GM18508 (cell line): ENCODE data around the gene LRRC15.

Source experiments
- ATAC-seq: cut with Tn5 transposase; IDR thresholded peaks from one replicate; pipeline ENCODE4 v1.9.1; 2021; ENCODE audit warnings: moderate number of reproducible peaks; ENCODE audit not compliant: insufficient read depth, unreplicated experiment

Gene LRRC15

DNA sequence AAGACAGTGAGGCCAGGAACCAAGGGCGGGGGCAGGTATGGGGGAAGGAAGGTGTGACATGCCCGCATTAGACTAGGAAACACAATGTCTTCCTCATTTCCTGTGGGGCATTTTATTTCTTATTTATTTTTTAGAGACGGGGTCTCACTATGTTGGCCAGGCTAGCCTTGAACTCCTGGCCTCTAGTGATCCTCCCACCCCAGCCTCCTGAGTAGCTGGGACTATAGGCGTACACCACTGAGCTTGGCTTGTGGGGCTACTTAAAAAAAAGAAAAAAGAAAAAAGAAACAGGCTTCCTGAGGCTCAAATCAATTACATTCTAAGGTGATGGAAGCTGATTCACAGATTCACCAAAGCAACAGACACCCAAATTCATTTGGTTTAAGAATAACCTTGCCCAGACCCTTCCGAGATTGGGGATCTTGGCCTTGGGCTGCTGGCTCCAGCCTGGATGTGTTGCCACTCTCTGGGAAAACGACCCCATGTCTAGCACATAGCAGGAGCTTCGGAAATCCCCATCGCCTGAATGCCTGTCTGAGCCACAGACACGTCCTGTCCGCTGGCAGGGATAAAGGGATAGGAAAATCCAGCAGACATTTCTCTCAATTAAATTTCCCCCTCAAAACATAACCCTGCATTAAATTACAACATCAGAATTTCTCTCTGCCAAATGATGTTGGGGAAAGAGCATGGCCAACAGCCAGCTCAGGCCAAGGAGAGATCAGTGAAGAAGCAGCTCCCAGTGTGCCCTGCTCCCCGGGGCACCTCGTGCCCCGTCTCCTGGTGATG is 31.4 kb downstream of the LRRC15 start:
- ATAC-seq, result no peak

DNA sequence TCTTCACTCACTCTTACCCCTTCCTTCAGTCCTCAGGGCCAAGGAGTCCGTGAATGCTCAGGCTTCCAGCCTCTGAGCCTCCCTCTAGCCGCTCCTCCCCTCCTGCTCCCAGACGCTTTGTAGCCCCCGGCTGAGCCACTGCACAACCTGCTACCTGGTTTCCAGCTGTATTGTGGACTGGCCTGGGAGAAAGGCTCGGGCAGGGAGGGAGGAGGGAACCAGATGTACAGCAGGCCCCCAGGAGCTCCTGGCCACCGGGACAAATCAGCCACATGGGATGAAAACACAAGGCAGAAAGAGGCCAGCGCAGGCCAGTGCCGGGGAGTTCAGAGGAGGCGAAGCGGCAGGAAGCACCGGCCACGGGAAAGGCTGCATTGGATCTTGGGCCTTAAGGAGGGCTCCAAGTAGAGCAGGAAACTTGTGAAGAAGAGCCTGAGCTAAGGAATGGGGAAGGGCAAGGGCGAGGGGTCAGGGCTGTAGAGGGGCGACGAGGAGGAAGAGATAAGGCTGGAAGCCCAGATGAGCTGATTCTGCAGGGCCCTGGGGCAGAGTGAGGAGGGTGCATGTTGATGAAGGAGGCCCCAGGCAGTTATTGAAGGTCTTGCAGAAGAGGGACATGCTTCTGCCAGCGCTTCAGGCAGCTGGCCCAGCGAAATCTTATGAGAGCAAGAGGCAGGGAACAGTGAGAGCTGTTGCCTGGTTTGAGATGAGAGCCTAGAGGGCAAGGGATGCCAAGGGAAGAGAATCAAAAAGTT is 32.8 kb downstream of the LRRC15 start:
- ATAC-seq, result no peak

DNA sequence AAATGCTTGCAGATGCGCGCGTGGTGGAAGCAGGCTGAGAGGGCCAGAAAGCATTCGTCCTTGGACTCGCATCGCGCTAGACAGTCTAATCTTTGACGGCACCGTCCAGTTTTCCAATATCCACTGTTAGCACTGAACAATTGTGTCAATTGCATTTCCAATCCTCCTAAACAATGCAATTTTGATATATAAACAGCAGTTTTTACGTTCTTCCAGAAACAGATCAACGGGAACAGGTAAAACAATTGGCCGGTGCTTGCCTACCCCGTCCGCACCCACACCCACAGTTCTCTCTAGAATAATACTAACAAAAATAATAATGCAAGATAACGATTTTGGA is 35.6 kb downstream of the LRRC15 start:
- ATAC-seq, result no peak

DNA sequence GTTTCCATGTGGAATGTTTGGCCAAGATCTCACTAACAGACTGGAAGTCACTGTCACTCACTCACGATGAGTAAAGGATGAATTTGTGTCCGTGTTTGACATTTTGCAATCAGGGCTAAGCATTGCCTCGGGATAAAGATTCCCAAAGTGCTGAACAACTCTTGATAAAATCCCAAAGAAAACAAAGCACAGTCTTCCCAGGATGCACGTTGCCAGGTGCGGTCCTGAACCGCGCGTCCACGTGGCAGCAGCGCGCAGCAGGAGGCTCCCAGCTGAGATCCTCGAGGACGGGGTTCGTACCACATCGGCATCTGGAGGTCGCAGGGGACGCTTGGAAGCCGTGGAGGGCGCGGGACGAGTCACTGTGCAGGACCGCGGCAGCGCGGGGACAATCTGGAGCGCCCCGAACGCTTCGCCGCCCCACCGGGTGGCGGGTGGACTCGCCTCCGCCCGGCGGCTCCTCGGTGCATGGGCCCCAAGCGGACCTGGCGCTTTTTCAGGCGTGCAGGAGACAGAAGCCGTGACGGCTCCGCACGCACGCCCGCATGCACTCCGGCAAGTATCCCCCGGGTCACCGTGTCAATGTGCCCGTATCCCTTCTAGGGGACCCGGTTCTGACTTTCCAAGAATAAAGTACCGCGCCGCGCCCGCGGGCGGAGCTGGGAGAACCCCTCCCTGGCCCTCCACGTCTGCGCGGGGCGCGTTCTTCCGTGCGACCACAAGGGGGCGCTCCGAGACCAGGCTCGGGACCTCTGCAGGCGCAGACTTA is 36.1 kb downstream of the LRRC15 start:
- ATAC-seq, result no peak

GRCh38 chr3:194332858-194333211 is 36.7 kb downstream of the LRRC15 start:
- ATAC-seq, result no peak

DNA sequence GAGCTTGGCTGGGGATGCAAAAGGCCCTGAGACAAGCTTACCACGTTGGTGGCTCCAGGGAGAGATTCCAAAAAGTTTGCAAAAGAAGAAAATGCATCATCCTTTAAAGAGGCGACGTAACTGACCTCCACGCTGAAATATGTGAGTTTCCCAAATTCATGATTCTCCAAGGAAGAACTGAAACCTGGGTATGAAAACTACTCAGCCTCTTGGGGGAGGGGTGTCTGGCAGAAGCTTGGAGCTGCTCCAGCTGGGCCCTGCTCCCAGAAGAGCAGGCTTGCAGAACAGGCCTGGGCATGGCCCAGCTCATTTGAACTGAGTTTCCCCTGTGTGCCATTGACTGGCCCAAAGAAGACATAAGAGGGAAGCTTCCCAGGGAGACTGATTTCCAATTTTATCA is 39.0 kb downstream of the LRRC15 start:
- no peak for ATAC-seq

- ATAC-seq, result no peak
Observed at GRCh38 chr3:194330160-194330559, 39.4 kb downstream of the LRRC15 start.

DNA sequence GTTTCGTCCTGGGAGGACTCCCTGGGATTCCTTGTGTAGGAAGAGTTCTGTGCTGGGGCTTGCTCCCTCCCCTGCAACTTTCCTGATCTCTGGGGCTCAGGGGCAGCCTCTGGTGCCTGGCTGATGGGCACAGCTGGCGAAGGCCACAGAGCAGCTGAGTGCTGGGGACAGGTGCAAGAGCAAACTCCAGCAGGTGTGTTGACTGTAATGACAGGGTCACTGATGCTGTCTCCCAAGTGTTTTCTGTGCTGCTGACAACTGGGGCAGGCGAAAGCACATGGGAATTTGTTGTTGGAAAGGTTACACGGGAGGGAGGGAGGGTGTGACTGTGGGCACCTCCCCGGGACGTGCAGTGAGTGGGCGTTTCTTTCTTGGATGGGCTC is 40.0 kb downstream of the LRRC15 start:
- no peak for ATAC-seq

GRCh38 chr3:194328942-194329582 is 40.5 kb downstream of the LRRC15 start:
- no peak for ATAC-seq

DNA sequence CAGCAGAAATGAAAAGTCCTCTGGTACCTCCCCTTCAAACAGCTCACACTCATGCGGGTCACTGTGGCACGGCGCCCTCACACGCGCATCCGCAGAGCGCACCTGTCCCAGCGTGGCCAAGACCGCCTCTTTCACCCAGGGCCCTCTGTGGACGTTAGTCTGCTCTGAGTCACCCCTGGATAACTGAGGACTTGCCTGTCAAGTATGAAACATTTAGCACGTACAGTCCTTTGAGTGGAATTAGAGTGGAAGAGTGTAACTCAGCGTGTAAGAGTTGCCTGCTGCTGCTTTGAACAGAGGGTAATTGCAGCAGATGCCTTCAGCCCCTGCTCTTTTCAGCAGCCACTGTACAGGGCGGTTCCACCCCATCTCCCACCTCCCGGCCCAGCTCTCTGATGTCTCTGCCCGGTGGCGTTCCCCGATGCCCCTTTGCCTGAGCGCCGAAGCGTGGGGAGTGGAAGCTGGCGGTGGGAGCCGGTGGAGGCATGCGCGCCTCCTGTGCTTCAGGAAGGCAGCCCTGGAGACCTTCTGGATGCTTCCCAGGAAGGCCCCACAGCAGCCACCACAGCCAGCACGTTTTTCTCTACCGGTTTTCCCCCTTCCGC is 41.4 kb downstream of the LRRC15 start:
- no peak for ATAC-seq

DNA sequence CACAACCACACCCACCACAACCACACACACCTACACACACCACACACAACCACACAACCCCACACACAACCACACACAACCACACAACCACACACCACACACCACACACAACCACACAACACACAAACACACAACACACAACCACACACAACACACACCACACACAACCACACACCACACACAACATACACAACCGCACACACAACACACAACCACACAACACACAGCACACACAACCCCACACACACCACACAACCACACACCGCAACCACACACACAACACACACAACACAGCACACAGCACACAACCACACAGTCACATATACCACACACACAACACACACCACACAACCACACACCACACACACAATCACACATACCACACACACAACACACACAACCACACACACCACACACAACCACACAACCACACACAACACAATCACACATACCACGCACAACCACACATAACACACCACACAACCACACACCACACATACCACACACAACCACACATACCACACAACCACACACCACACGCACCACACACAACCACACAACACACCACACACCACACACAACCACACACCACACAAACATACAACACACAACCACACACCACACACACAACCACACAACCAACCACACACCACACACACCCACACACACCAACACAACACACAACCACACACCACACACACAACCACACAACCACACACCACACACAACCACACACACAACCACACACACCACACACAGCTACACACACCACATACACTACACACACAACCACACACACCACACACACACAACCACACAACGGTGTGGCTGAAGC is 42.1 kb downstream of the LRRC15 start:
- ATAC-seq, result no peak

- ATAC-seq, result no peak
Observed at GRCh38 chr3:194326968-194327217, 42.6 kb downstream of the LRRC15 start.

DNA sequence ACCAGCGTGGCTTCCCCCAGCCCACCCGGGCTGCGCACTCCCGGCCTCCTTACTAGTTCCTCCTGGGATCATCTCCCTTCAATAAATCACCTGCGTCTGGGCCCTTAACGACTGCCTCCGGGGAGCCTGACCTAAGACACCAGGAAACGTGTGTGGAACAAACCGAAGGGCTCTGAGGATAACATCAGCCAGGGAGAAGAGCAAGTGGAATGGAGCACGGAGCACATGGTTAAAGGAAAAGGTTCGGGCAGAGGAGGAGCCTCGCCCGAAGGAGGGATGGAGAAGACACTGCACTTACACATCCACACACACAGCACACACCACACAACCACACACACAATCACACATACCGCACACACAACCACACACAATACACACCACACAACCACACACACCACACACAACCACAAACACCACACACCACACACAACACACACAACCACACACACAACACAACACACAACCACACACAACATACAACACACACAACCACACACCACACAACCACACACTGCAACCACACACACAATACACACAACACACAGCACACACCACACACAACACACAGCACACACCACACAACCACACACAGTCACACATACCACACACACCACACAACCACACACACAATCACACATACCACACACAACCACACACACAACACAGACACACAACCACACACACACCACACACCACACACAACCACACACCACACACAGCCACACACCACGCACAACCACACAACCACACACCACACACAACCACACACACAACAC is 43.2 kb downstream of the LRRC15 start:
- ATAC-seq, result no peak

DNA sequence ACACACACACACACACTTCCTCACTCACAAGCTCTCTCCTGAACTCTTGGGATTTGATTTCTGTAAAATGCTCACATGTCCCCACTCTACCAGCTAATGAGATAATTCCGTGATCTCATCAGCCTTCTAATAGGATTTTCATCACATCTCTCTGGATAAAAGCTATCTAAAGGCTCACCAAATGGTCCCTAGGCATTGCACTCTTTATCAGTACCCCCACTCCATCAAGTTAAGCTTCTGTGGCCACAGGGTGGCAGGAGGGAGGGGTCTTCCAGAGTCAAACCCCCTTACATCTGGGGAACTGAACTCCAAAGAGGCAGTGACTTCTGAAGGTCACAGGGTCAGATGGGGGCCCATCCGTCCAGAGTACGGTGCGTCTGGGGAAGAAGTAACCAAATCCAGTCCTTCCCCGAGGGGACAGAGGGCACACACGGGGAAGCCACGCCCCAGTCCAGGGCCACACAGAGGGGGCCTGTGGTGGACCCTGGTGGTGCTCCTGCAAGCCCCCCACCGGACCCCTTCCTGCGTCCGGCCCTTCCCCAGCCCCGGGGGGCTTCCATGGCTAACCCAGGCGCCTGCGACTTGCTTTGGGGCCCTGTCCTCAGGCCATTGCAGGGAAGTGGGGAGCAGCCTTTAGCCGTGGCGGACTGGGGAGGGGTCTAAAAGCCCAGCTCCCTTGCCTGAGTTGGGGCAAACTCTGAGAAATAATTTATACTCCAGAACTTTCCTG is 44.0 kb downstream of the LRRC15 start:
- no peak for ATAC-seq

- ATAC-seq, result no peak
Observed at GRCh38 chr3:194324823-194325327, 44.7 kb downstream of the LRRC15 start.

GRCh38 chr3:194323785-194324735 is 45.5 kb downstream of the LRRC15 start:
- peak; percentile 45 for ATAC-seq

DNA sequence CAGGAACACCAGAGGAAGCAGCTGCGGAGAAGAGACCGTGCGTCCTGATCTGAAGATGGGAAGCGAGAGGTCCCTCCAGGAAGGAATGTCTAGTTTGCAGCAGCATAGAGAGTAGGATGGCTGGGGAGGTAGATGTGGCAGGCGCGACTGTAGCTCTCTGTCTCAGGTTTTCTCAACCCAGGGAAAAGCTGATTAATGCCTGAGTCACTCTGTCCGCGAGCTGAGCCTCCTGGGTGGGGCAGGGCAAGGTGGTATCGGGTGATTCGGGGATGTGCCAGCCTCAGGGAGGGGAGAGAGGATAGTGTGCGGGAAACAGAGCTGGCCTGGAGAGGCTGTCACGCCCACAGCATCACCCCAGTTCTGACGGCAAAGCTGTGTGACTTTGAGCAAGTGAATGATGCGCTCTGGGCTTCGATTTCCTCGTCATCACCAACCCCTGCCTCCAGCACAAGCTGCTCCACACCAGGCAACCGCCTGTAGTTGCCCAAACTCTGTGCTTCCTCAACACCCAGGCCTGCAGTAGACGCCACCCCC is 46.8 kb downstream of the LRRC15 start:
- ATAC-seq, result no peak
